NK-92 (cell line): ENCODE results near the gene PTPRC.
A peak's percentile ranks its signal among the peaks of the same experiment; 100 is the strongest.

Experiments
- DNase-seq: peaks from one replicate; lab custom pipeline; 2025; ENCODE audit not compliant: unreplicated experiment; lab: John Stamatoyannopoulos, UW

PTPRC gene

GRCh38 chr1:198672124-198672523 lies 33.3 kb downstream of the PTPRC start:
- no peak for DNase-seq

- no peak for DNase-seq
These were observed 35.2 kb downstream of the PTPRC start for GRCh38 chr1:198674009-198674408.

GRCh38 chr1:198676253-198676652 lies 37.4 kb downstream of the PTPRC start:
- DNase-seq: no peak

GRCh38 chr1:198677027-198677426 lies 38.2 kb downstream of the PTPRC start:
- DNase-seq: no peak

GRCh38 chr1:198677871-198678270 lies 39.0 kb downstream of the PTPRC start:
- no peak for DNase-seq

GRCh38 chr1:198678301-198678836 lies 39.5 kb downstream of the PTPRC start:
- no peak for DNase-seq

- DNase-seq: no peak
These were observed 40.1 kb downstream of the PTPRC start for GRCh38 chr1:198678901-198679329.

- DNase-seq: no peak
These were observed 40.8 kb downstream of the PTPRC start for GRCh38 chr1:198679535-198680173.

GRCh38 chr1:198680174-198680875 lies 41.5 kb downstream of the PTPRC start:
- DNase-seq: no peak

- no peak for DNase-seq
These were observed 42.4 kb downstream of the PTPRC start for GRCh38 chr1:198681252-198681651.

GRCh38 chr1:198681831-198682759 lies 43.3 kb downstream of the PTPRC start:
- peak; percentile 29 for DNase-seq

- no peak for DNase-seq
These were observed 44.0 kb downstream of the PTPRC start for GRCh38 chr1:198682850-198683249.

- DNase-seq: no peak
These were observed 44.6 kb downstream of the PTPRC start for GRCh38 chr1:198683449-198683848.

GRCh38 chr1:198686069-198686728 lies 47.4 kb downstream of the PTPRC start:
- DNase-seq: no peak

- no peak for DNase-seq
These were observed 48.6 kb downstream of the PTPRC start for GRCh38 chr1:198687429-198687828.

- DNase-seq: no peak
These were observed 52.2 kb downstream of the PTPRC start for GRCh38 chr1:198691063-198691462.

GRCh38 chr1:198693321-198693720 lies 54.5 kb downstream of the PTPRC start:
- DNase-seq: no peak

- DNase-seq: no peak
These were observed 55.7 kb downstream of the PTPRC start for GRCh38 chr1:198694542-198694941.

- DNase-seq: no peak
These were observed 57.4 kb downstream of the PTPRC start for GRCh38 chr1:198696211-198696610.

GRCh38 chr1:198699167-198700015 lies 60.6 kb downstream of the PTPRC start:
- DNase-seq: no peak
